Ovary (tissue), 3 donors: ENCODE data around the gene DRD1.
"Not testable (repeated sequence)": the region's sequence is repeated elsewhere in the genome, so short reads cannot be mapped to it uniquely, and the experiment has no call there.

Source experiments
- CTCF ChIP-seq, 3 donors: fragments of 450-650 bp in 2 of 3; fragments of 200-600 bp in 1 of 3; IDR thresholded peaks; one replicate each; pipeline versions ENCODE4 v1.5.1 to v1.8.0; 2016 to 2022; ENCODE audit warnings: antibody characterized with exemption in 3 of 3, mild to moderate bottlenecking in 1 of 3
- POLR2A ChIP-seq: fragments of 450-650 bp; IDR thresholded peaks from one replicate; pipeline ENCODE4 v1.6.1; 2017; ENCODE audit warnings: antibody characterized with exemption, mild to moderate bottlenecking, moderate library complexity
- donor health status: DM: no; HTN: no; CAD: no.

- TF ChIP-seq POLR2A; CTCF (IDR thresholded peaks at IDR 0.05): not testable (repeated sequence)
These were observed 2.4 kb upstream of the DRD1 start for GRCh38 chr5:175446378-175446777.
